K562 (cell line): ENCODE measurements around the gene CNRIP1. TPM values are rescaled to one million over a fixed set of nuclear protein-coding genes. Genes with fewer than 3 reads are reported as not detected.

Experiments used
- ATF7 ChIP-seq: fragments of 450-650 bp; IDR thresholded peaks from 2 replicates; pipeline ENCODE4 v1.7.1; 2014; ENCODE audit warnings: mild to moderate bottlenecking, moderate library complexity
- KDM4B ChIP-seq, 2 experiments: fragments of 450-650 bp in 1 of 2; sonication (generic) in 1 of 2; IDR thresholded peaks; 2 replicates each; pipeline ENCODE4 v1.6.1; 2016 to 2017; ENCODE audit warnings: borderline replicate concordance in 2 of 2, antibody characterized with exemption in 1 of 2, low read depth in 1 of 2, mild to moderate bottlenecking in 1 of 2
- NFIC ChIP-seq: fragments of 450-650 bp; IDR thresholded peaks from 2 replicates; pipeline ENCODE4 v1.6.1; 2017; ENCODE audit warnings: mild to moderate bottlenecking, inconsistent platforms
- PURB ChIP-seq: sonication (generic); formaldehyde crosslinking; IDR thresholded peaks from 2 replicates; pipeline ENCODE4 v1.9.0; 2021; ENCODE audit warnings: low read depth, mild to moderate bottlenecking, missing genetic modification reagents
- TRIM24 ChIP-seq, 2 experiments: fragments of 450-650 bp; IDR thresholded peaks; 2 replicates each; pipeline ENCODE4 v1.6.1; 2016
- WHSC1 ChIP-seq: IDR thresholded peaks from one replicate; pipeline ENCODE4 v1.6.1; 2012; ENCODE audit warnings: low read length, control low read depth, inconsistent platforms
- ZNF586 ChIP-seq: fragments of 450-650 bp; formaldehyde crosslinking; conservative IDR thresholded peaks from 2 replicates; pipeline ENCODE4 v1.4.0; 2020; ENCODE audit warnings: mild to moderate bottlenecking, moderate library complexity
- ZNF76 ChIP-seq: fragments of 250-450 bp; sonication (Bioruptor Pico); IDR thresholded peaks from 2 replicates; pipeline ENCODE4 v1.4.0; 2020; ENCODE audit warnings: mild to moderate bottlenecking, moderate library complexity, borderline replicate concordance
- ZNF77 ChIP-seq: fragments of 250-450 bp; sonication (Bioruptor Pico); IDR thresholded peaks from 2 replicates; pipeline ENCODE4 v1.5.0; 2020
- polyA plus RNA-seq, 8 experiments: library from polyadenylated mRNA; depleted of rRNA in 4 of 8; stranded (reverse) in 5 of 8; unstranded in 3 of 8; fragments of >200 nt; fragmentation: Nextera tagmentation in 2 of 8; fragmentation: Illumina TruSeq in 1 of 8; extraction: Ambion mirVana in 2 of 8; extraction: Trizol in 1 of 8; gene quantifications; 2 replicates each; pipeline versions ENCODE4 v1.2.1 to v1.2.3, GENCODE V29; 2011 to 2014; ENCODE audit warnings: inconsistent platforms in 1 of 8, missing spikeins in 1 of 8
- total RNA-seq, 7 experiments: library from RNA; depleted of rRNA in 6 of 7; stranded (reverse); fragments of >200 nt in 6 of 7; fragmentation: Illumina TruSeq in 2 of 7; extraction: Trizol in 2 of 7; gene quantifications; 2 replicates each; pipeline versions ENCODE4 v1.2.1 to v1.2.3, GENCODE V29; 2011 to 2021; ENCODE audit warnings: low replicate concordance in 1 of 7
- TF ChIP-seq, protein P1 (sequence below), 2 experiments: fragments of 450-650 bp; IDR thresholded peaks; 2 replicates each; pipeline ENCODE4 v1.6.1; 2016; ENCODE audit warnings: mild to moderate bottlenecking in 2 of 2, borderline replicate concordance in 1 of 2, low read depth in 1 of 2, moderate library complexity in 1 of 2

The CNRIP1 gene
- total and polyA plus RNA-seq, 9 of the 15 experiments (the other 6 are each of a cell fraction or from before 2014, with no cell fraction given): 0.59 to 2.1 (median 1.5) TPM

GRCh38 chr2:68280796-68281195 lies 39.0 kb downstream of the CNRIP1 start (continued):
- TF ChIP-seq, protein P1, sequence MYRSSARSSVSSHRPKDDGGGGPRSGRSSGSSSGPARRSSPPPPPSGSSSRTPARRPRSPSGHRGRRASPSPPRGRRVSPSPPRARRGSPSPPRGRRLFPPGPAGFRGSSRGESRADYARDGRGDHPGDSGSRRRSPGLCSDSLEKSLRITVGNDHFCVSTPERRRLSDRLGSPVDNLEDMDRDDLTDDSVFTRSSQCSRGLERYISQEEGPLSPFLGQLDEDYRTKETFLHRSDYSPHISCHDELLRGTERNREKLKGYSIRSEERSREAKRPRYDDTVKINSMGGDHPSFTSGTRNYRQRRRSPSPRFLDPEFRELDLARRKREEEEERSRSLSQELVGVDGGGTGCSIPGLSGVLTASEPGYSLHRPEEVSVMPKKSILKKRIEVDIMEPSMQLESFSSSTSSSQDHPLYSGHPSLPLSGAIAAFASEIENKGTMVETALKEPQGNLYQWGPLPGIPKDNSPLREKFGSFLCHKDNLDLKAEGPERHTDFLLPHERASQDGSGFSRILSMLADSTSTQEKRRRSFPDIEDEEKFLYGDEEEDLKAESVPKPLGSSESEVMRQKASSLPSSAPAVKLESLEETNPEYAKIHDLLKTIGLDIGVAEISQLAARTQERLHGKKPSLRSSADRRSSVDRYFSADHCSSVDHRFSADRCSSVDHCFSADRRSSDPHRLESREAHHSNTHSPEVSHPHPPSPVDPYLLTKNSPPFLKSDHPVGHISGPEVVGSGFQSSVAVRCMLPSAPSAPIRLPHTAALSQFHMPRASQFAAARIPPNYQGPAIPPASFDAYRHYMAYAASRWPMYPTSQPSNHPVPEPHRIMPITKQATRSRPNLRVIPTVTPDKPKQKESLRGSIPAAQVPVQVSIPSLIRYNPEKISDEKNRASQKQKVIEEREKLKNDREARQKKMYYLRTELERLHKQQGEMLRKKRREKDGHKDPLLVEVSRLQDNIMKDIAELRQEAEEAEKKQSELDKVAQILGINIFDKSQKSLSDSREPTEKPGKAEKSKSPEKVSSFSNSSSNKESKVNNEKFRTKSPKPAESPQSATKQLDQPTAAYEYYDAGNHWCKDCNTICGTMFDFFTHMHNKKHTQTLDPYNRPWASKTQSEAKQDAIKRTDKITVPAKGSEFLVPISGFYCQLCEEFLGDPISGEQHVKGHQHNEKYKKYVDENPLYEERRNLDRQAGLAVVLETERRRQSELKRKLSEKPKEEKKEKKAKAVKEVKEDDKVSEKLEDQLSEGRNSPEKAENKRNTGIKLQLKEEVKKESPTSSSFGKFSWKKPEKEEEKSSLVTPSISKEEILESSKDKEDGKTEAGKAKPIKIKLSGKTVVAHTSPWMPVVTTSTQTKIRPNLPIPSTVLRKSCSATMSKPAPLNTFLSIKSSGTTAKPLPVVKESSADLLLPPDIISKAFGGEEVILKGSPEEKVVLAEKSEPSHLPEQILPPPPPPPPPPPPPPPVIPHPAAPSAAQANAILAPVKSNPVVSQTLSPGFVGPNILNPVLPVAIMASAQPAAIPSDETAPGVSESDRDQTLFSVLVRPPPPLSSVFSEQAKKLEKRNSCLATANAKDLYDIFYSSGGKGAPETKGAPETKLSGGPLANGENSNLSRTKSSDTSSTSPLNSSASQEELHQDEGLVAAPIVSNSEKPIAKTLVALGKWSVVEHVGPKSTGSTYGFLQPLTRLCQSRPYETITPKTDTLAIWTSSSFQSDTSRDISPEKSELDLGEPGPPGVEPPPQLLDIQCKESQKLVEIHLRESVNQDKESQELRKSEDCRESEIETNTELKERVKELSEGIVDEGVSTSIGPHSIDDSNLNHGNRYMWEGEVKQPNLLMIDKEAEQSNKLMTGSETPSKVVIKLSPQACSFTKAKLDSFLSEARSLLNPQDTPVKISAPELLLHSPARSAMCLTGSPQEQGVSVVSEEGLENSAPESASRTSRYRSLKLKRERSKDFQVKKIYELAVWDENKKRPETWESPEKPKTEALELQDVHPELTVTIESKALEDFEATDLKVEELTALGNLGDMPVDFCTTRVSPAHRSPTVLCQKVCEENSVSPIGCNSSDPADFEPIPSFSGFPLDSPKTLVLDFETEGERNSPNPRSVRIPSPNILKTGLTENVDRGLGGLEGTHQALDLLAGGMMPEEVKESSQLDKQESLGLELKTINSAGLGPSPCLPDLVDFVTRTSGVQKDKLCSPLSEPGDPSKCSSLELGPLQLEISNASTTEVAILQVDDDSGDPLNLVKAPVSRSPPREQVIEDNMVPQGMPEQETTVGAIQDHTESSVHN (IDR thresholded peaks at IDR 0.05; ENCODE audit: borderline replicate concordance in 1 of 2, low read depth in 1 of 2): no peak
- TF ChIP-seq NFIC (no peak), ZNF77 (CRISPR knock-in tag) (no peak), WHSC1 (no peak), ZNF76 (CRISPR knock-in tag) (no peak), ZNF586 (CRISPR knock-in tag) (no peak), KDM4B (IDR thresholded peaks at IDR 0.05; ENCODE audit: borderline replicate concordance in 2 of 2, low read depth in 1 of 2) (no peak), PURB (CRISPR knock-in tag) (no peak), ATF7 (no peak), TRIM24 (IDR thresholded peaks at IDR 0.05) (no peak)
